HCT116 (cell line): ENCODE measurements around the gene DNM1L. TPM values are rescaled to one million over a fixed set of nuclear protein-coding genes. Genes with fewer than 3 reads are reported as not detected.

Experiments used
- ATAC-seq: fragments of 200-7000 bp; cut with Tn5 transposase; 2 replicates; pipeline ENCODE4 v1.9.1; 2020; ENCODE audit warnings: mild to moderate bottlenecking, moderate library complexity
- BruUV-seq: library from RNA; stranded (reverse); fragments of 400-500 nt; replicated peaks from 2 replicates; lab custom pipeline; 2021; lab: Mats Ljungman, UMichigan
- CTCF ChIA-PET: fragments of 300-600 bp; sonication (Branson Sonifier 250); formaldehyde crosslinking; loops from one replicate; lab custom pipeline; 2021; ENCODE audit warnings: antibody characterized with exemption; lab: Charles Lee
- POLR2A ChIA-PET: fragments of 300-600, 350-600 bp; sonication (Branson Sonifier 250); formaldehyde crosslinking; loops from one replicate; lab custom pipeline; 2021; ENCODE audit warnings: antibody characterized with exemption; lab: Charles Lee
- RAD21 ChIA-PET, 2 experiments: fragments of 300-600 bp; sonication (Branson Sonifier 250); formaldehyde crosslinking; loops; one replicate each; lab custom pipeline; 2023; ENCODE audit warnings: low total read pairs in 2 of 2; ENCODE audit not compliant: uncharacterized antibody in 2 of 2, unreplicated experiment in 2 of 2, low non-redundant PET in 1 of 2; lab: Charles Lee
- DNase-seq: peaks from one replicate; pipeline ENCODE4 v3.0.0-alpha.2; 2010; ENCODE audit warnings: low read depth, low spot score
- H2AFZ ChIP-seq: fragments of 200-600 bp; shearing (Covaris generic), sonication (generic); 2 replicates; pipeline ENCODE4 v1.6.1; 2017; ENCODE audit warnings: low read depth, mixed run types, mixed read lengths, antibody characterized with exemption, low read length; ENCODE audit not compliant: poor library complexity, severe bottlenecking
- H3K27ac ChIP-seq: 2 replicates; pipeline ENCODE4 v1.5.1; 2012; ENCODE audit warnings: low read depth, low read length
- H3K27me3 ChIP-seq: fragments of 200-600 bp; sonication (generic); 2 replicates; pipeline ENCODE4 v1.6.1; 2016; ENCODE audit warnings: mixed run types, low read length, mixed read lengths; ENCODE audit not compliant: insufficient read depth
- H3K36me3 ChIP-seq, 2 experiments: fragments of 200-500 bp in 1 of 2; fragments of 200-600 bp in 1 of 2; sonication (Bioruptor generic) in 1 of 2; sonication (generic) in 1 of 2; 2 replicates each; pipeline versions ENCODE4 v1.5.1 to v1.6.1; 2014 to 2016; ENCODE audit warnings: low read length in 2 of 2, inconsistent platforms in 1 of 2, mixed read lengths in 1 of 2, mixed run types in 1 of 2; ENCODE audit not compliant: insufficient read depth in 2 of 2, control insufficient read depth in 1 of 2
- H3K4me1 ChIP-seq, 2 experiments: fragments of 200-600 bp in 1 of 2; sonication (generic) in 1 of 2; 2 replicates each; pipeline versions ENCODE4 v1.5.1 to v1.6.1; 2012 to 2017; ENCODE audit warnings: low read length in 2 of 2, inconsistent platforms in 1 of 2, mild to moderate bottlenecking in 1 of 2, mixed read lengths in 1 of 2, mixed run types in 1 of 2, moderate library complexity in 1 of 2; ENCODE audit not compliant: insufficient read depth in 2 of 2, control insufficient read depth in 1 of 2
- H3K4me2 ChIP-seq: fragments of 200-600 bp; sonication (generic); 2 replicates; pipeline ENCODE4 v1.6.1; 2017; ENCODE audit warnings: mixed run types, low read length, mixed read lengths
- H3K4me3 ChIP-seq, 2 experiments: fragments of 200-600 bp in 1 of 2; sonication (generic) in 1 of 2; replicated peaks in 1 of 2; 2 replicates each; pipeline ENCODE4 v1.5.1; 2011 to 2016; ENCODE audit warnings: low read length in 2 of 2, control low read depth in 1 of 2, low read depth in 1 of 2, mild to moderate bottlenecking in 1 of 2, mixed read lengths in 1 of 2, mixed run types in 1 of 2
- H3K79me2 ChIP-seq: fragments of 200-600 bp; sonication (generic); 2 replicates; pipeline ENCODE4 v1.6.1; 2017; ENCODE audit warnings: mild to moderate bottlenecking, mixed run types, low read length, moderate library complexity, mixed read lengths; ENCODE audit not compliant: insufficient read depth
- H3K9ac ChIP-seq: fragments of 200-600 bp; sonication (generic); 2 replicates; pipeline ENCODE4 v1.6.1; 2016; ENCODE audit warnings: low read length, mixed read lengths
- H3K9me2 ChIP-seq: fragments of 200-600 bp; sonication (generic), shearing (Covaris generic); 2 replicates; pipeline ENCODE4 v1.6.1; 2017; ENCODE audit warnings: mixed run types, mild to moderate bottlenecking, moderate library complexity; ENCODE audit not compliant: insufficient read depth
- H3K9me3 ChIP-seq, 2 experiments: fragments of 200-500 bp in 1 of 2; fragments of 200-600 bp in 1 of 2; sonication (Bioruptor generic) in 1 of 2; sonication (generic) in 1 of 2; 2 replicates each; pipeline ENCODE4 v1.6.1; 2014 to 2017; ENCODE audit warnings: low read length in 2 of 2, mixed read lengths in 2 of 2, inconsistent platforms in 1 of 2, low read depth in 1 of 2, mild to moderate bottlenecking in 1 of 2, mixed run types in 1 of 2, moderate library complexity in 1 of 2; ENCODE audit not compliant: control insufficient read depth in 1 of 2, insufficient read depth in 1 of 2
- H4K20me1 ChIP-seq: fragments of 200-600 bp; sonication (generic), shearing (Covaris generic); 2 replicates; pipeline ENCODE4 v1.6.1; 2017; ENCODE audit warnings: mixed run types, mild to moderate bottlenecking, moderate library complexity; ENCODE audit not compliant: insufficient read depth
- EGR1 ChIP-seq: IDR thresholded peaks from 2 replicates; pipeline ENCODE4 v1.6.1; 2012; ENCODE audit warnings: low read depth
- ELF1 ChIP-seq: IDR thresholded peaks from 2 replicates; pipeline ENCODE4 v1.6.1; 2012; ENCODE audit warnings: low read depth, borderline replicate concordance
- EZH2 ChIP-seq: fragments of 200-600 bp; sonication (generic); IDR thresholded peaks from 2 replicates; pipeline ENCODE4 v1.6.1; 2017; ENCODE audit warnings: antibody characterized with exemption, mixed run types
- EZH2phosphoT487 ChIP-seq: fragments of 200-600 bp; IDR thresholded peaks from 2 replicates; pipeline ENCODE4 v1.6.1; 2018; ENCODE audit warnings: antibody characterized with exemption, borderline replicate concordance
- FOSL1 ChIP-seq: IDR thresholded peaks from 2 replicates; pipeline ENCODE4 v1.6.1; 2012; ENCODE audit warnings: low read depth
- JUND ChIP-seq: IDR thresholded peaks from 2 replicates; pipeline ENCODE4 v1.6.1; 2012
- MAX ChIP-seq: IDR thresholded peaks from 2 replicates; pipeline ENCODE4 v1.6.1; 2012
- POLR2AphosphoS5 ChIP-seq: IDR thresholded peaks from 2 replicates; pipeline ENCODE4 v1.6.1; 2011; ENCODE audit warnings: mild to moderate bottlenecking, low read depth, low read length, moderate library complexity
- RAD21 ChIP-seq: IDR thresholded peaks from 2 replicates; pipeline ENCODE4 v1.6.1; 2012; ENCODE audit warnings: low read depth, mild to moderate bottlenecking
- SIN3A ChIP-seq: IDR thresholded peaks from 2 replicates; pipeline ENCODE4 v1.6.1; 2012; ENCODE audit warnings: low read depth
- SP1 ChIP-seq: IDR thresholded peaks from 2 replicates; pipeline ENCODE4 v1.6.1; 2012; ENCODE audit warnings: low read depth
- SRF ChIP-seq: IDR thresholded peaks from 2 replicates; pipeline ENCODE4 v1.6.1; 2012; ENCODE audit warnings: low read depth
- TCF7L2 ChIP-seq: IDR thresholded peaks from 2 replicates; pipeline ENCODE4 v1.7.0; 2011; ENCODE audit warnings: borderline replicate concordance, inconsistent platforms; ENCODE audit not compliant: insufficient read depth, insufficient read length; ENCODE audit errors: extremely low read depth
- ZNF274 ChIP-seq: fragments of 200-500 bp; sonication (Bioruptor generic); IDR thresholded peaks from 2 replicates; pipeline ENCODE4 v1.6.1; 2014; ENCODE audit warnings: mild to moderate bottlenecking, low read depth, low read length, inconsistent platforms
- intact Hi-C: fragments of 100-400 bp; cut with micrococcal nuclease; formaldehyde crosslinking; loops from 2 replicates; pipeline ENCODE4 v1.10.0; 2022
- total RNA-seq: library from RNA; stranded (reverse); gene quantifications from one replicate; pipeline ENCODE4 v1.2.1, GENCODE V29; 2021; ENCODE audit not compliant: unreplicated experiment
- TF ChIP-seq, protein P1 (sequence below): IDR thresholded peaks from 2 replicates; pipeline ENCODE4 v1.6.1; 2011; ENCODE audit warnings: mild to moderate bottlenecking, low read length, moderate library complexity; ENCODE audit not compliant: insufficient replicate concordance; ENCODE audit errors: extremely low read depth
- TF ChIP-seq, protein P2 (sequence below), 3 experiments: fragments of 200-600 bp in 1 of 3; sonication (generic) in 1 of 3; IDR thresholded peaks in 2 of 3; conservative IDR thresholded peaks in 1 of 3; 2 replicates each; pipeline ENCODE4 v1.5.1; 2012 to 2017; ENCODE audit warnings: low read depth in 2 of 3, low read length in 2 of 3, antibody characterized with exemption in 1 of 3, borderline replicate concordance in 1 of 3, control low read depth in 1 of 3, mild to moderate bottlenecking in 1 of 3, mixed read lengths in 1 of 3, mixed run types in 1 of 3, moderate library complexity in 1 of 3; ENCODE audit not compliant: insufficient read depth in 1 of 3
- TF ChIP-seq, protein P3 (sequence below): IDR thresholded peaks from 2 replicates; pipeline ENCODE4 v1.6.1; 2012

Gene DNM1L
- total RNA-seq, 1 experiment from 2014 or later = 69.7 TPM

DNA sequence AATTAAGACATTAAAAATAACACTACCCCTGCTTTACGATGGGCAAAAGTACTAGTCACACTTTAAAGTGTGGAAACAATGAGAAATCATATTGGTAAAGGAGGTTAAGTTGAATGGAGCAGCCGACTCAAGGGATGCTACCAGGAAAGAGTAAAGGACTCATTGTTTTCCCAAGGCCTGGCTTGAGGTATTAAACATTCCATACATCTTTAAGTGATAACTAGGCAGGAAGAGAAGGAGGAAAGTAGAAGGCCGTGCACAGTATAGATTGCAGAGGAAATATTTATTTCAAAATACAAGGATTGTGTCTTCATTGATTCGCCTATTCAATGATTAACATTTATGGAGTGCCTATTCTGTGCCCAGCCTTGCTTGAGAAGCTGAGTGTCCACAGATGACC is 97.2 kb downstream of the DNM1L start:
- no peaks in the 10 kb centered on the region for H3K4me1 ChIP-seq
- RAD21 ChIA-PET = no interaction called here
- no TSS peak for BruUV-seq
- CTCF ChIA-PET = interaction anchor here (1.9 kb wide), 1 partner anchor 20 kb away, joined by 4 read pairs; the partner anchor contains the start of gene YARS2
- no peaks in the 10 kb centered on the region for H3K27me3 ChIP-seq
- H2AFZ ChIP-seq = no peak overlapping the region
- H3K9me3 ChIP-seq = no peaks in the 10 kb centered on the region
- no peak overlapping the region for H3K9ac ChIP-seq
- H3K9me2 ChIP-seq = no peaks in the 10 kb centered on the region
- no peaks in the 10 kb centered on the region for H4K20me1 ChIP-seq
- no peak overlapping the region for H3K4me3 ChIP-seq
- H3K36me3 ChIP-seq = no peaks in the 10 kb centered on the region
- intact Hi-C loops = no loop called here
- DNase-seq = no peak
- POLR2A ChIA-PET = no interaction called here
- no peak for TF ChIP-seq FOSL1
- no peak for TF ChIP-seq EZH2phosphoT487
- TF ChIP-seq, protein P1, sequence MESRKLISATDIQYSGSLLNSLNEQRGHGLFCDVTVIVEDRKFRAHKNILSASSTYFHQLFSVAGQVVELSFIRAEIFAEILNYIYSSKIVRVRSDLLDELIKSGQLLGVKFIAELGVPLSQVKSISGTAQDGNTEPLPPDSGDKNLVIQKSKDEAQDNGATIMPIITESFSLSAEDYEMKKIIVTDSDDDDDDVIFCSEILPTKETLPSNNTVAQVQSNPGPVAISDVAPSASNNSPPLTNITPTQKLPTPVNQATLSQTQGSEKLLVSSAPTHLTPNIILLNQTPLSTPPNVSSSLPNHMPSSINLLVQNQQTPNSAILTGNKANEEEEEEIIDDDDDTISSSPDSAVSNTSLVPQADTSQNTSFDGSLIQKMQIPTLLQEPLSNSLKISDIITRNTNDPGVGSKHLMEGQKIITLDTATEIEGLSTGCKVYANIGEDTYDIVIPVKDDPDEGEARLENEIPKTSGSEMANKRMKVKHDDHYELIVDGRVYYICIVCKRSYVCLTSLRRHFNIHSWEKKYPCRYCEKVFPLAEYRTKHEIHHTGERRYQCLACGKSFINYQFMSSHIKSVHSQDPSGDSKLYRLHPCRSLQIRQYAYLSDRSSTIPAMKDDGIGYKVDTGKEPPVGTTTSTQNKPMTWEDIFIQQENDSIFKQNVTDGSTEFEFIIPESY = no peak
- no peak for TF ChIP-seq ELF1
- TF ChIP-seq TCF7L2 = no peak
- TF ChIP-seq ZNF274 = no peak
- no peak for TF ChIP-seq RAD21
- TF ChIP-seq, protein P2, sequence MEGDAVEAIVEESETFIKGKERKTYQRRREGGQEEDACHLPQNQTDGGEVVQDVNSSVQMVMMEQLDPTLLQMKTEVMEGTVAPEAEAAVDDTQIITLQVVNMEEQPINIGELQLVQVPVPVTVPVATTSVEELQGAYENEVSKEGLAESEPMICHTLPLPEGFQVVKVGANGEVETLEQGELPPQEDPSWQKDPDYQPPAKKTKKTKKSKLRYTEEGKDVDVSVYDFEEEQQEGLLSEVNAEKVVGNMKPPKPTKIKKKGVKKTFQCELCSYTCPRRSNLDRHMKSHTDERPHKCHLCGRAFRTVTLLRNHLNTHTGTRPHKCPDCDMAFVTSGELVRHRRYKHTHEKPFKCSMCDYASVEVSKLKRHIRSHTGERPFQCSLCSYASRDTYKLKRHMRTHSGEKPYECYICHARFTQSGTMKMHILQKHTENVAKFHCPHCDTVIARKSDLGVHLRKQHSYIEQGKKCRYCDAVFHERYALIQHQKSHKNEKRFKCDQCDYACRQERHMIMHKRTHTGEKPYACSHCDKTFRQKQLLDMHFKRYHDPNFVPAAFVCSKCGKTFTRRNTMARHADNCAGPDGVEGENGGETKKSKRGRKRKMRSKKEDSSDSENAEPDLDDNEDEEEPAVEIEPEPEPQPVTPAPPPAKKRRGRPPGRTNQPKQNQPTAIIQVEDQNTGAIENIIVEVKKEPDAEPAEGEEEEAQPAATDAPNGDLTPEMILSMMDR (IDR thresholded peaks at IDR 0.05 in 2 of 3, conservative IDR thresholded peaks at IDR 0.05 in 1 of 3; ENCODE audit: borderline replicate concordance in 1 of 3, insufficient read depth in 1 of 3, low read depth in 2 of 3, low read length in 2 of 3) = no peak
- no peak for TF ChIP-seq SP1
- no peak for TF ChIP-seq EGR1
- no peak for TF ChIP-seq POLR2AphosphoS5
- TF ChIP-seq EZH2 = no peak
- TF ChIP-seq SIN3A = no peak
- TF ChIP-seq SRF = no peak
- TF ChIP-seq MAX = no peak
- no peak for TF ChIP-seq JUND
- TF ChIP-seq, protein P3, sequence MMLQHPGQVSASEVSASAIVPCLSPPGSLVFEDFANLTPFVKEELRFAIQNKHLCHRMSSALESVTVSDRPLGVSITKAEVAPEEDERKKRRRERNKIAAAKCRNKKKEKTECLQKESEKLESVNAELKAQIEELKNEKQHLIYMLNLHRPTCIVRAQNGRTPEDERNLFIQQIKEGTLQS = no peak
- no peaks in the 10 kb centered on the region for H3K79me2 ChIP-seq
- no peak for ATAC-seq
- no peak overlapping the region for H3K4me2 ChIP-seq
- no peak overlapping the region for H3K27ac ChIP-seq
